CMK (cell line): ENCODE measurements around the gene HSPB7.
"Not testable (repeated sequence)": the region's sequence is repeated elsewhere in the genome, so short reads cannot be mapped to it uniquely, and the experiment has no call there.

Experiments
- DNase-seq: peaks from one replicate; pipeline ENCODE4 v3.0.0-alpha.2; 2010; ENCODE audit warnings: low read depth

The HSPB7 gene

GRCh38 chr1:16017461-16018303 is at the start of gene HSPB7:
HSPB7 (minus strand) TSS chr1:16018043; CDS start chr1:16017963, 80 bp downstream.
- DNase-seq: no peak

- no peak for DNase-seq
Measured at GRCh38 chr1:16067127-16067768, 49.4 kb upstream of the HSPB7 start.

GRCh38 chr1:16066245-16066644 is 48.4 kb upstream of the HSPB7 start:
- no peak for DNase-seq

- DNase-seq: no peak
Measured at GRCh38 chr1:16065269-16065576, 47.4 kb upstream of the HSPB7 start.

GRCh38 chr1:16064536-16065268 is 46.9 kb upstream of the HSPB7 start:
- no peak for DNase-seq

GRCh38 chr1:16063921-16064320 is 46.1 kb upstream of the HSPB7 start:
- DNase-seq: no peak

GRCh38 chr1:16063226-16063829 is 45.5 kb upstream of the HSPB7 start:
- DNase-seq: no peak

- DNase-seq: not testable (repeated sequence)
Measured at GRCh38 chr1:16062687-16063075, 44.8 kb upstream of the HSPB7 start.

- not testable (repeated sequence) for DNase-seq
Measured at GRCh38 chr1:16061989-16062686, 44.3 kb upstream of the HSPB7 start.

GRCh38 chr1:16061266-16061665 is 43.4 kb upstream of the HSPB7 start:
- no peak for DNase-seq

- DNase-seq: not testable (repeated sequence)
Measured at GRCh38 chr1:16058394-16059120, 40.7 kb upstream of the HSPB7 start.

- not testable (repeated sequence) for DNase-seq
Measured at GRCh38 chr1:16057314-16057915, 39.6 kb upstream of the HSPB7 start.

- not testable (repeated sequence) for DNase-seq
Measured at GRCh38 chr1:16056521-16056912, 38.7 kb upstream of the HSPB7 start.

- peak; percentile 97 for DNase-seq
Measured at GRCh38 chr1:16055613-16056520, 38.0 kb upstream of the HSPB7 start.

- DNase-seq: no peak
Measured at GRCh38 chr1:16054598-16055540, 37.0 kb upstream of the HSPB7 start.

- peak; percentile 89 for DNase-seq
Measured at GRCh38 chr1:16053781-16054502, 36.1 kb upstream of the HSPB7 start.

- DNase-seq: not testable (repeated sequence)
Measured at GRCh38 chr1:16051949-16052348, 34.1 kb upstream of the HSPB7 start.

GRCh38 chr1:16051039-16051438 is 33.2 kb upstream of the HSPB7 start:
- DNase-seq: no peak
